Muscle of back (tissue), 11 donors: Measurements from ENCODE around the gene PRX. TPM values are rescaled to one million over a fixed set of nuclear protein-coding genes. Genes with fewer than 3 reads are reported as not detected.
A peak's percentile ranks its signal among the peaks of the same experiment; 100 is the strongest.
"Not testable (repeated sequence)": the region's sequence is repeated elsewhere in the genome, so short reads cannot be mapped to it uniquely, and the experiment has no call there.

ENCODE experiments used
- DNase-seq, 3 donors: peaks; one replicate each; pipeline versions ENCODE4 v3.0.0 to v3.0.0-alpha.2; 2013
- polyA plus RNA-seq, 10 donors: library from polyadenylated mRNA; unstranded; fragments of 120-200 nt; gene quantifications; one replicate each; pipeline ENCODE4 v1.2.1, GENCODE V29; 2013; ENCODE audit not compliant: insufficient read length in 10 of 10

The PRX gene
- polyA plus RNA-seq, 10 donors: 6.0 to 9.0 (median 7.5) TPM

DNA sequence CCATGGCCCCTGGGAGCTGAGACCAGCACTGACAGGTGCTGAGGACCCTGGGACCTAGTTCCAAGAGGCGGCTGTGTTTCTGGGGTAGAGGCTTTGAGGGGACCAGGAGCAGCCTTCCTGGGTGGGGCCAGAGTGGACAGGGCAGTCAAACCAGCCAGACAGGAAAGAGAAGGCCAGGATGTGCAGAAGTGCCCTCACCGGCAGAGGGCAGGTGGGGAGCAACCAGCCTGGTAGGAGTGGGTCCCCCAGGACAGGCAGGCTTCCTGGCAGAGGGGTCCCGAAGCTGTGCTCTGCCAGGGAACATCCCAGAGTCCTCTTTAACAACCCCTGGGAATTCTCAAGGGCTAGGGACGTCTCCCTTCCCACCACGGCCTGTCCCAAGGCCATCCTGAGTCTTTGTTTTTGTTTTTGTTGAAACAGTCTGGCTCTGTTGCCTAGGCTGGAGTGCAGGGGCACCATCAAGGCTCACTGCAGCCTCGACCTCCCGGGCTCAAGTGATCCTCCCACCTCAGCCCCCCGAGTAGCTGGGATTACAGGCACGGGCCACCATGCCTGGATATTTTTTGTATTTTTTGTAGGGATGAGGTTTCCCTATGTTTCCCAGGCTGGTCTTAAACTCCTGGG, 20.2 kb downstream of the PRX start:
- no peak for DNase-seq

DNA sequence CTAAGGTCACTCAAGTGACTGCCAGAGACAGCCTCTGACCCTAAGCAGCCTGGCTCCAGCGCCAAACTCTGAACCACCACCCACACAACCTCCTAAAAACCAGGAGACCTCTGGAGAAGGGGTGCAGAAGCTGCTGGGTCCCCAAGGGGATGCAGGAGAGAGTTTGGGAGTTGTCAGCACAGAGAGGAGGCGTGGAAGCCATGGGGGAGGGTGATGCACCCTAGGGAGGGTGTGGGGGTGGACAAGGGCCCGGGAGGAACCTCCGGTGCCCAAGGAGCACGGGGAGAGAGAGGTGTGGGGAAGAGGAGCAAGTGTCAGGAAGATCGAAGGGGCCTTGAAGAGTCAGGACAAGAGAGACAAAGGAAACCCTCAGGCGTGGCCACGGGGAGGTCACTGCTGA, 21.1 kb downstream of the PRX start:
- DNase-seq: no peak

DNA sequence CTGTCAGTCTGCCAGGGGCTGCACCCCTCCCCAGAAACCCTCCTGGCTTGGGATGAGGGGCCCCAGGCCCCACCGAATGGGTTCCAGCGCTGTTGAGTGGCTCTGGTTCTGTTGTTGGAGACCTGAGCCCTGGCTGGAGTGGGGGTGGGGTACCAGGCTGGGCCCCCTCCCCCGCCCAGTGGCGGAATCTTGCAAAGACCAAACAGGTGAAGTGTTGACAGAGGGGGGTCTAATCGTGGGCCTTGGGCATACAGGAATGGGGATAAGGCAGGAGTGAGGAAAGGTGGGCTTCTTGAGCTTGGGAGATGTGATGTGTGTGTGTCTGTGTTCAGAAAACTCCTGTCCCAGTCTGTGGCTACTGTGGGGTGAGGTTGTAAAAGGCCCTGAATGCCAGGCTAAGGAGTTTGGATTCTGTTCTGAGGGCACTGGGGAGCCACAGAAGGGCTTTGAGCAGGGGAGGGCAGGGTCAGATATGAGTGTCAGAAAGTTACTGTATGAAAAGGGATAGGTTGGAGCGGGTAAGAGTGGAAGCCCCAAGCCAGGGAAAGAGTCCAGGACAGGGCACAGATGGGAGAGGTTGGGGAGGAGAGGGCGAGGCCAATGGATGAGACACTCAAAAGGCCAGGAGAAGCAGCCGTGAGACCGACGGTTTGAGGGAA, 23.0 kb downstream of the PRX start, which contains the start of gene HIPK4:
Gene HIPK4, minus strand, starts transcription at position 98 of the 659 bp plus-strand sequence. CDS start 279 bp downstream, outside the sequence.
- DNase-seq: no peak

GRCh38 chr19:40389404-40390083, 23.6 kb downstream of the PRX start:
- no peak for DNase-seq

DNA sequence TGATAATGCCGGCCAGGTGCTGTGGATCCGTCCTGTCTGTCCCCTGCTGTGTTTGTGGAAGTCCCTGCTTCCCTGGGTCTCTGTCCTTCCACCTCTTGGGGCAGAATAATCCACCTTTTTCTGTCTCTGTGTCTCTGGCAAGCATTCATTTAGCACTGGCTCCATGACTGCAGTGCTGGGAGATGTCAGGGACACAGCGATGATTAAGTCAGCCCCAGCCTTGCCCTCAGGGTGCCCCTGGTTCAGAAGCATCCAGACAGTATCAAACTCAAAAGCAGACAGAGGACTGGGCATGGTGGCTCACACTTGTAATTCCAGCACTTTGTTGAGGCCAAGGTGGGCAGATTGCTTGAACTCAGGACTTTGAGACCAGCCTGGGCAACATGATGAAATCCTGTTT, 24.7 kb downstream of the PRX start:
- no peak for DNase-seq

- no peak for DNase-seq
These were observed 26.0 kb downstream of the PRX start for GRCh38 chr19:40387155-40387554.

DNA sequence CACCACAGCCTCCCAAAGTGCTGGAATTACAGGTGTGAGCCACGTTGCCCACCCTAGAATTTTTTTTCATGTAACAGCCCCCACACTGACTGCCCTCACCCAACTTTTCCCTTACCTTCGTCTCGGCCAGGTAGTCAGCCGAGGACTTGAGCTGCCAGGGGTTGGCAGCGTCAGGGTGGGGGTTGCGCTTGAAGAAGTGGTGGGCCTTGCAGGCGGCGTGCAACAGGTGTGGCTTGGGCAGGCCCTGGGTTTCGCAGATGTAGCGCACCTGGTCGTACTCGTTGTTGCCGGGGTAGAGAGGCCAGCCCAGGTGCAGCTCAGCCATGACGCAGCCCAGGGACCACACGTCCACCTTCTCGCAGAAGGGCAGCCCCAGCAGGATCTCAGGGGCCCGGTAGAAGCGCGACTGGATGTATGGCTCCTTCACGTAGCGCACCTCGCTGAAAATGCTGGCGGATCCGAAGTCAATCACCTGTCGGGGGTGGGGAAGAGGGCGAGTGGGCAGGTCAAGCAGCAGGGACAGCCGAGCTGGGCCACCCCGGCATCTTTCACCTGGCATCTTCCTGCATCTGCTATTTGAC, 29.4 kb downstream of the PRX start:
- no peak for DNase-seq

GRCh38 chr19:40381321-40381720, 31.9 kb downstream of the PRX start:
- DNase-seq: no peak

- DNase-seq: no peak
These were observed 32.8 kb downstream of the PRX start for GRCh38 chr19:40380199-40381037.

GRCh38 chr19:40379446-40380198, 33.6 kb downstream of the PRX start:
- no peak for DNase-seq

- no peak for DNase-seq
These were observed 34.7 kb downstream of the PRX start for GRCh38 chr19:40378509-40378908.

DNA sequence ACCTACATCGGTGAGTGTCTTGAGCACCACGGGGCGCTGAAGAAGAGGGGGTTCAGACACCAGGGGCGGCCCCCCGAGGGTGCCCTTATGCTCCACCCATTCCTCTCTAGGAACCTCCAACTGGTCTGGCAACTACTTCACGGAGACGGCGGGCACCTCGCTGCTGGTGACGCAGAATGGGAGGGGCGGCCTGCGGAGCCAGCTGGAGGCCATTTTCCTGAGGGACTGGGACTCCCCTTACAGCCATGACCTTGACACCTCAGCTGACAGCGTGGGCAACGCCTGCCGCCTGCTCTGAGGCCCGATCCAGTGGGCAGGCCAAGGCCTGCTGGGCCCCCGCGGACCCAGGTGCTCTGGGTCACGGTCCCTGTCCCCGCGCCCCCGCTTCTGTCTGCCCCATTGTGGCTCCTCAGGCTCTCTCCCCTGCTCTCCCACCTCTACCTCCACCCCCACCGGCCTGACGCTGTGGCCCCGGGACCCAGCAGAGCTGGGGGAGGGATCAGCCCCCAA, 35.2 kb downstream of the PRX start:
- DNase-seq: no peak

DNA sequence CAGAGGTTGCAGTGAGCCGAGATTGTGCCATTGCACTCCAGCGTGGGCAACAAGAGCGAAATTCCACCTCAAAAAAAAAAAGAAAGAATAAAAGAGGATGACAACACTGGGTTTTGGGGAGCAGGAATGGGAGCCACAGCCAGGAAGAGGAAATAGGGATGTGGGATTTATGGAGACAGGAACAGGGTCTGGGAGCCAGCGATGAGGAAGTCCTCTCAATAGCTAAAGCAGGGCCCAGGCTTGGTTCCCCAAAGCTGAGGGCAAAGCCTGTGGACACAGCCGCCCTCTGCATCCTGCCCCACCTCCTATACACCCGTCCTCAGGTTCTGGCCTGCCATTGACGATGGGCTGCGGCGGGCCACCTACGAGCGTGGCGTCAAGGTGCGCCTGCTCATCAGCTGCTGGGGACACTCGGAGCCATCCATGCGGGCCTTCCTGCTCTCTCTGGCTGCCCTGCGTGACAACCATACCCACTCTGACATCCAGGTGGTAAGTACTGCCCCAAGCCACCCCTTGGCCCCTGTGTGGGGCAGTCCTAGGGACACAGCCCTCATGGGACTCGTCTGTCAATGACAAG, 36.8 kb downstream of the PRX start:
- DNase-seq: no peak

DNA sequence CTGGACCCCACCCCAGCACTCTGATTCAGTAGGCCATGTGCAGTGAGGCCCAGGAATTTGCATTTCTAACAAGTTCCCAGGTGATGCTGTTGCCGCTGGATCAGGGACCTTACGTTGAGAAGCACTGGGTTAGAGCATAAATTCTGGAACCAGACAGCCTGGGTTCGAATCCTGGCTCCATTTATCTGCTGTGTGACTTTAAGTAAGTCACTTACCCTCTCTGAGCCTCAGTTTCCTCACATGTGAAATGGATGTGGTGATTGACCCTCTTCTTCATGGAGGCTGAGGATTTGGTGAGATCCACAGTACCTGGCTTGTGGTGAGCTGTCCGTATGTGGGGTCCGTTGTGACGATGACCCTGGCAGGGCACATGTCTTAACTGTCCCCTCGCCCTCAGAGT, 39.1 kb downstream of the PRX start:
- no peak for DNase-seq

DNA sequence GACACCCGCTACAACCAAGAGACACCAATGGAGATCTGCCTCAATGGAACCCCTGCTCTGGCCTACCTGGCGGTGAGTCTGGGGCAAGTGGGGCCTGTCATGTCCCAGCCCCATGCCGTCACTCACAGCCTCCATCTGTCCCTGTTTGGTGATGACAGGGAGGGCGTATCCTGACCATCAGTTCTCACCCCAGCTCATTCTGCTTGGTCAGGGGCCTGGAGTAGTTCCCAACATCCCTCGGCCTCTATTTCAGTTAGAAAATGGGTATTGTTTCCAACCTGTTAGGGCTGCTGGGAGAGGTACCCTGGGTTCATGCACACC, 41.4 kb downstream of the PRX start:
- DNase-seq: no peak

GRCh38 chr19:40370997-40371801, 42.0 kb downstream of the PRX start:
- DNase-seq: no peak

DNA sequence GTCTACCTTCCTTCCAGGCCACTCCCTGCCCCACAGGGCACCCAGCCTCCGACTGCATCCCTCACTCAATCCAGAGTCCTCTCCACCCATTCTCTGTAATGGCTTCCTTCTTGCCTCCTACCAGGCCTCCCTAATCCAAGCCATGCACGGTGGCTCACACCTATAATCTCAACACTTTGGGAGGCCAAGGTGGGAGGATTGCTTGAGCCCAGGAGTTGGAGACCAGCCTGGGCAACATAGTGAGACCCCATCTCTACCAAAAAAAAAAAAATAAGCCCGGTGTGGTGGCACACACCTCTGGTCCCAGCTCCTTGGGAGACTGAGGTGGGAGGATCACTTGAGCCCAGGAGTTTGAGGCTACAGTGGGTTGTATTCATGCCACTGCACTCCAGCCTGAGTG, 42.9 kb downstream of the PRX start:
- not testable (repeated sequence) for DNase-seq

DNA sequence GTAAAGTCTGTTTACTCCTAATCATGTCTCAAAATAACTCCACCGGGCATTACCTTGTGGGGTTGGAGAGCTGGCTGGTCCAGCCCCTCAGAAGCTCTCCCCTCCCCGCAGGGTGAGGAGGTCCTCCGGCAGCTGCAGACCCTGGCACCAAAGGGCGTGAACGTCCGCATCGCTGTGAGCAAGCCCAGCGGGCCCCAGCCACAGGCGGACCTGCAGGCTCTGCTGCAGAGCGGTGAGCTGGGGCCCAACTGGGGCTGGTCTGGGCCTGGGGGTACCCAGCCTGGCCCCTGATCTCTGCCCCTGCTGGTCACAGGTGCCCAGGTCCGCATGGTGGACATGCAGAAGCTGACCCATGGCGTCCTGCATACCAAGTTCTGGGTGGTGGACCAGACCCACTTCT, 43.4 kb downstream of the PRX start:
- DNase-seq: no peak

- peak in 1 of 3 donors; percentile 48 for DNase-seq
These were observed 45.4 kb downstream of the PRX start for GRCh38 chr19:40367577-40368434.
